GM21723 (cell line): ENCODE measurements around the gene MFSD2B.
"Not testable (repeated sequence)": the region's sequence is repeated elsewhere in the genome, so short reads cannot be mapped to it uniquely, and the experiment has no call there.

Experiments used
- ATAC-seq: cut with Tn5 transposase; IDR thresholded peaks from one replicate; pipeline ENCODE4 v1.9.1; 2021; ENCODE audit warnings: mild to moderate bottlenecking, moderate library complexity; ENCODE audit not compliant: unreplicated experiment

Gene MFSD2B

GRCh38 chr2:24017711-24018110 is 7.8 kb downstream of the MFSD2B start:
- no peak for ATAC-seq

- ATAC-seq, result no peak
Measured at GRCh38 chr2:24018241-24018640, 8.4 kb downstream of the MFSD2B start.

GRCh38 chr2:24019729-24020128 is 9.8 kb downstream of the MFSD2B start:
- no peak for ATAC-seq

GRCh38 chr2:24020244-24020643 is 10.4 kb downstream of the MFSD2B start:
- ATAC-seq, result no peak

GRCh38 chr2:24021122-24021998 is 11.5 kb downstream of the MFSD2B start:
- ATAC-seq, result no peak

GRCh38 chr2:24022324-24022974 is 12.6 kb downstream of the MFSD2B start:
- ATAC-seq, result no peak

GRCh38 chr2:24022975-24023575 is 13.2 kb downstream of the MFSD2B start:
- ATAC-seq, result no peak

GRCh38 chr2:24024018-24024417 is 14.1 kb downstream of the MFSD2B start:
- no peak for ATAC-seq

- no peak for ATAC-seq
Measured at GRCh38 chr2:24024996-24025663, 15.2 kb downstream of the MFSD2B start.

- ATAC-seq, result no peak
Measured at GRCh38 chr2:24026233-24026632, 16.3 kb downstream of the MFSD2B start.

- no peak for ATAC-seq
Measured at GRCh38 chr2:24038786-24039499, 29.1 kb downstream of the MFSD2B start.

- no peak for ATAC-seq
Measured at GRCh38 chr2:24040511-24040910, 30.6 kb downstream of the MFSD2B start.

GRCh38 chr2:24043133-24043532 is 33.2 kb downstream of the MFSD2B start:
- ATAC-seq, result not testable (repeated sequence)

GRCh38 chr2:24045511-24046508 is 35.9 kb downstream of the MFSD2B start:
- no peak for ATAC-seq

GRCh38 chr2:24046599-24046929 is 36.7 kb downstream of the MFSD2B start:
- no peak for ATAC-seq

GRCh38 chr2:24046930-24047702 is 37.2 kb downstream of the MFSD2B start, which contains the start of gene WDCP:
Gene WDCP (minus strand): TSS chr2:24047391. CDS start chr2:24039494, 7,897 bp downstream.
- peak; percentile 99 for ATAC-seq

- no peak for ATAC-seq
Measured at GRCh38 chr2:24047703-24048033, 37.8 kb downstream of the MFSD2B start.

GRCh38 chr2:24048769-24049484 is 39.0 kb downstream of the MFSD2B start:
- ATAC-seq, result no peak
